ENCODE results near the gene ADI1. TPM values are rescaled to one million over a fixed set of nuclear protein-coding genes. Genes with fewer than 3 reads are reported as not detected.
"Not testable (repeated sequence)": the region's sequence is repeated elsewhere in the genome, so short reads cannot be mapped to it uniquely, and the experiment has no call there.

Gene ADI1
- total RNA-seq, 1 donor from 2014 or later, result 21.6 TPM

GRCh38 chr2:3456125-3456524 lies 63.2 kb downstream of the ADI1 start:
- H3K27me3 Mint-ChIP-seq (ENCODE audit: unreplicated experiment), result peaks cover 2% of the 10 kb centered on the region
- no peak overlapping the region for H3K4me3 Mint-ChIP-seq (ENCODE audit: unreplicated experiment)
- TF ChIP-seq CTCF (IDR thresholded peaks at IDR 0.05; ENCODE audit: unreplicated experiment), result no peak
- DNase-seq (ENCODE audit: low spot score), result no peak
- no peak overlapping the region for H3K27ac Mint-ChIP-seq (ENCODE audit: unreplicated experiment)
- H3K9me3 Mint-ChIP-seq (ENCODE audit: unreplicated experiment), result no peaks in the 10 kb centered on the region
- peaks cover 18% of the 10 kb centered on the region for H3K4me1 Mint-ChIP-seq (ENCODE audit: unreplicated experiment)
- H3K36me3 Mint-ChIP-seq (ENCODE audit: low read depth, unreplicated experiment), result peaks cover 31% of the 10 kb centered on the region

GRCh38 chr2:3454802-3455201 lies 64.5 kb downstream of the ADI1 start:
- Mint-ChIP-seq H3K27me3 (ENCODE audit: unreplicated experiment) (peaks cover 2% of the 10 kb centered on the region), H3K36me3 (ENCODE audit: low read depth, unreplicated experiment) (peaks cover 29% of the 10 kb centered on the region), H3K4me3 (ENCODE audit: unreplicated experiment) (no peak overlapping the region), H3K4me1 (ENCODE audit: unreplicated experiment) (peaks cover 18% of the 10 kb centered on the region), H3K27ac (ENCODE audit: unreplicated experiment) (no peak overlapping the region), H3K9me3 (ENCODE audit: unreplicated experiment) (no peaks in the 10 kb centered on the region)
- no peak for DNase-seq (ENCODE audit: low spot score)
- no peak for TF ChIP-seq CTCF (IDR thresholded peaks at IDR 0.05; ENCODE audit: unreplicated experiment)

- not testable (repeated sequence) for H3K9me3 Mint-ChIP-seq (ENCODE audit: unreplicated experiment); H3K27ac Mint-ChIP-seq (ENCODE audit: unreplicated experiment); H3K4me3 Mint-ChIP-seq (ENCODE audit: unreplicated experiment); DNase-seq (ENCODE audit: low spot score); H3K27me3 Mint-ChIP-seq (ENCODE audit: unreplicated experiment)
- H3K36me3 Mint-ChIP-seq (ENCODE audit: low read depth, unreplicated experiment), result peaks cover 37% of the 10 kb centered on the region
- peaks cover 22% of the 10 kb centered on the region for H3K4me1 Mint-ChIP-seq (ENCODE audit: unreplicated experiment)
Observed at GRCh38 chr2:3454005-3454404, 65.3 kb downstream of the ADI1 start.

GRCh38 chr2:3453190-3453999 lies 65.9 kb downstream of the ADI1 start:
- no peak overlapping the region for H3K4me3 Mint-ChIP-seq (ENCODE audit: unreplicated experiment)
- H3K9me3 Mint-ChIP-seq (ENCODE audit: unreplicated experiment), result no peaks in the 10 kb centered on the region
- peaks cover 2% of the 10 kb centered on the region for H3K27me3 Mint-ChIP-seq (ENCODE audit: unreplicated experiment)
- peaks cover 28% of the 10 kb centered on the region for H3K4me1 Mint-ChIP-seq (ENCODE audit: unreplicated experiment)
- no peak for TF ChIP-seq CTCF (IDR thresholded peaks at IDR 0.05; ENCODE audit: unreplicated experiment)
- peaks cover 34% of the 10 kb centered on the region for H3K36me3 Mint-ChIP-seq (ENCODE audit: low read depth, unreplicated experiment)
- no peak overlapping the region for H3K27ac Mint-ChIP-seq (ENCODE audit: unreplicated experiment)
- no peak for DNase-seq (ENCODE audit: low spot score)

- no peaks in the 10 kb centered on the region for H3K9me3 Mint-ChIP-seq (ENCODE audit: unreplicated experiment)
- no peak overlapping the region for H3K4me3 Mint-ChIP-seq (ENCODE audit: unreplicated experiment)
- DNase-seq (ENCODE audit: low spot score), result no peak
- H3K27me3 Mint-ChIP-seq (ENCODE audit: unreplicated experiment), result peaks cover 2% of the 10 kb centered on the region
- H3K4me1 Mint-ChIP-seq (ENCODE audit: unreplicated experiment), result peaks cover 41% of the 10 kb centered on the region
- H3K36me3 Mint-ChIP-seq (ENCODE audit: low read depth, unreplicated experiment), result peaks cover 33% of the 10 kb centered on the region
- H3K27ac Mint-ChIP-seq (ENCODE audit: unreplicated experiment), result no peak overlapping the region
- no peak for TF ChIP-seq CTCF (IDR thresholded peaks at IDR 0.05; ENCODE audit: unreplicated experiment)
Observed at GRCh38 chr2:3451926-3452671, 67.2 kb downstream of the ADI1 start.

Measured in endothelial cell (in vitro differentiated cells).